ENCODE measurements around the gene ESD.
"Not testable (repeated sequence)": the region's sequence is repeated elsewhere in the genome, so short reads cannot be mapped to it uniquely, and the experiment has no call there.

ESD gene

DNA sequence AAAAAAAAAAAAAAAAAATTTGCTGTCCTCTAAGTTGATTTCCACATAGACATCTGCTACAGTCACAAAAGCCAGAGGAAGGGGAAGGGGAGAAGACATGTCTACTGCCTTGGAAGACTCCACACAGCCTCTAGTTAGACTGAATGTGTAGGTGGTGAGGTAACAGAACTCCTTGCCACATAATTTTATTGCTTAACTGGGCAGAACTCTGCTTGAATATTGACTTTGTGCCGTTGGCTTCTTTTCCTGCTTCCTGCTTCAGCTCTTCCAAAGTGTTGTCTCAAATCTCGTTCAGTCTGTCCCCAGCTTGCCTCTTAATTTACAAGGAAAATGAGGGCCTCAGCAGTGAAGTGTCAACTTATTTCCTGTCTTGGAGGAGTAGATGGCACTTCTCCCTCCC lies 37.1 kb downstream of the ESD start:
- H3K27me3 ChIP-seq (ENCODE audit: low read length): no peaks in the 10 kb centered on the region
- no peak overlapping the region for H3K27ac ChIP-seq (ENCODE audit: low read depth, low read length)
- H3K4me3 ChIP-seq (ENCODE audit: insufficient read depth, low read length, poor library complexity, severe bottlenecking): no peak overlapping the region
- no peak overlapping the region for H3K9ac ChIP-seq (ENCODE audit: low read length)
- TF ChIP-seq, protein P1, sequence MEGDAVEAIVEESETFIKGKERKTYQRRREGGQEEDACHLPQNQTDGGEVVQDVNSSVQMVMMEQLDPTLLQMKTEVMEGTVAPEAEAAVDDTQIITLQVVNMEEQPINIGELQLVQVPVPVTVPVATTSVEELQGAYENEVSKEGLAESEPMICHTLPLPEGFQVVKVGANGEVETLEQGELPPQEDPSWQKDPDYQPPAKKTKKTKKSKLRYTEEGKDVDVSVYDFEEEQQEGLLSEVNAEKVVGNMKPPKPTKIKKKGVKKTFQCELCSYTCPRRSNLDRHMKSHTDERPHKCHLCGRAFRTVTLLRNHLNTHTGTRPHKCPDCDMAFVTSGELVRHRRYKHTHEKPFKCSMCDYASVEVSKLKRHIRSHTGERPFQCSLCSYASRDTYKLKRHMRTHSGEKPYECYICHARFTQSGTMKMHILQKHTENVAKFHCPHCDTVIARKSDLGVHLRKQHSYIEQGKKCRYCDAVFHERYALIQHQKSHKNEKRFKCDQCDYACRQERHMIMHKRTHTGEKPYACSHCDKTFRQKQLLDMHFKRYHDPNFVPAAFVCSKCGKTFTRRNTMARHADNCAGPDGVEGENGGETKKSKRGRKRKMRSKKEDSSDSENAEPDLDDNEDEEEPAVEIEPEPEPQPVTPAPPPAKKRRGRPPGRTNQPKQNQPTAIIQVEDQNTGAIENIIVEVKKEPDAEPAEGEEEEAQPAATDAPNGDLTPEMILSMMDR (IDR thresholded peaks at IDR 0.05; ENCODE audit: insufficient read depth, low read length, poor library complexity, severe bottlenecking): no peak
- TF ChIP-seq EZH2phosphoT487 (conservative IDR thresholded peaks at IDR 0.05; ENCODE audit: low read length): no peak
- no peaks in the 10 kb centered on the region for H3K79me2 ChIP-seq (ENCODE audit: insufficient read depth, low read length)
- H3F3A ChIP-seq (ENCODE audit: insufficient read depth): no peaks in the 10 kb centered on the region
- no peaks in the 10 kb centered on the region for H3K36me3 ChIP-seq (ENCODE audit: low read length)
- H3K9me3 ChIP-seq (ENCODE audit: insufficient read depth, low read length): no peaks in the 10 kb centered on the region
- no peaks in the 10 kb centered on the region for H4K20me1 ChIP-seq (ENCODE audit: low read depth, low read length)
- H3K4me2 ChIP-seq (ENCODE audit: low read depth, low read length, poor library complexity, severe bottlenecking): no peak overlapping the region
- no peaks in the 10 kb centered on the region for H3K9me2 ChIP-seq (replicated peaks; ENCODE audit: insufficient read depth, low read length)
- no peak overlapping the region for H2AFZ ChIP-seq (ENCODE audit: low read depth, low read length, severe bottlenecking)

- H3K9me2 ChIP-seq (replicated peaks; ENCODE audit: insufficient read depth, low read length): no peaks in the 10 kb centered on the region
- H2AFZ ChIP-seq (ENCODE audit: low read depth, low read length, severe bottlenecking): no peak overlapping the region
- TF ChIP-seq, protein P1 (IDR thresholded peaks at IDR 0.05; ENCODE audit: insufficient read depth, low read length, poor library complexity, severe bottlenecking): no peak
- no peak for TF ChIP-seq EZH2phosphoT487 (conservative IDR thresholded peaks at IDR 0.05; ENCODE audit: low read length)
- no peaks in the 10 kb centered on the region for H3K79me2 ChIP-seq (ENCODE audit: insufficient read depth, low read length)
- no peak overlapping the region for H3K4me2 ChIP-seq (ENCODE audit: low read depth, low read length, poor library complexity, severe bottlenecking)
- no peak overlapping the region for H3K9ac ChIP-seq (ENCODE audit: low read length)
- H3K27ac ChIP-seq (ENCODE audit: low read depth, low read length): no peak overlapping the region
- no peak overlapping the region for H3K4me3 ChIP-seq (ENCODE audit: insufficient read depth, low read length, poor library complexity, severe bottlenecking)
- no peaks in the 10 kb centered on the region for H3K27me3 ChIP-seq (ENCODE audit: low read length)
- no peaks in the 10 kb centered on the region for H3K9me3 ChIP-seq (ENCODE audit: insufficient read depth, low read length)
- no peaks in the 10 kb centered on the region for H3K36me3 ChIP-seq (ENCODE audit: low read length)
- no peaks in the 10 kb centered on the region for H4K20me1 ChIP-seq (ENCODE audit: low read depth, low read length)
- H3F3A ChIP-seq (ENCODE audit: insufficient read depth): no peaks in the 10 kb centered on the region
These were observed 39.3 kb downstream of the ESD start for GRCh38 chr13:46757640-46758039.

- Histone ChIP-seq H4K20me1 (ENCODE audit: low read depth, low read length) (no peaks in the 10 kb centered on the region), H3K36me3 (ENCODE audit: low read length) (no peaks in the 10 kb centered on the region), H3K4me2 (ENCODE audit: low read depth, low read length, poor library complexity, severe bottlenecking) (no peak overlapping the region), H3F3A (ENCODE audit: insufficient read depth) (no peaks in the 10 kb centered on the region), H3K9me3 (ENCODE audit: insufficient read depth, low read length) (no peaks in the 10 kb centered on the region), H3K9me2 (replicated peaks; ENCODE audit: insufficient read depth, low read length) (no peaks in the 10 kb centered on the region), H2AFZ (ENCODE audit: low read depth, low read length, severe bottlenecking) (no peak overlapping the region), H3K27me3 (ENCODE audit: low read length) (no peaks in the 10 kb centered on the region), H3K4me3 (ENCODE audit: insufficient read depth, low read length, poor library complexity, severe bottlenecking) (no peak overlapping the region), H3K9ac (ENCODE audit: low read length) (no peak overlapping the region), H3K79me2 (ENCODE audit: insufficient read depth, low read length) (no peaks in the 10 kb centered on the region), H3K27ac (ENCODE audit: low read depth, low read length) (no peak overlapping the region)
- TF ChIP-seq, protein P1 (IDR thresholded peaks at IDR 0.05; ENCODE audit: insufficient read depth, low read length, poor library complexity, severe bottlenecking): no peak
- no peak for TF ChIP-seq EZH2phosphoT487 (conservative IDR thresholded peaks at IDR 0.05; ENCODE audit: low read length)
These were observed 40.0 kb downstream of the ESD start for GRCh38 chr13:46756977-46757376.

DNA sequence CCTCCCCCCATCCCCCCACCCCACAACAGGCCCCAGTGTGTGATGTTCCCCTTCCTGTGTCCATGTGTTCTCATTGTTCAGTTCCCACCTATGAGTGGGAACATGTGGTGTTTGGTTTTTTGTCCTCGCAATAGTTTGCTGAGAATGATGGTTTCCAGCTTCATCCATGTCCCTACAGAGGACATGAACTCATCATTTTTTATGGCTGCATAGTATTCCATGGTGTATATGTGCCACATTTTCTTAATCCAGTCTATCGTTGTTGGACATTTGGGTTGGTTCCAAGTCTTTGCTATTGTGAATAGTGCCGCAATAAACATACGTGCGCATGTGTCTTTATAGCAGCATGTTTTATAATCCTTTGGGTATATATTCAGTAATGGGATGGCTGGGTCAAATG lies 41.5 kb downstream of the ESD start:
- H3K9me2 ChIP-seq (replicated peaks; ENCODE audit: insufficient read depth, low read length): not testable (repeated sequence)

More for the DNA sequence above, 41.5 kb downstream of the ESD start:
- H4K20me1 ChIP-seq (ENCODE audit: low read depth, low read length); H3K27me3 ChIP-seq (ENCODE audit: low read length); H2AFZ ChIP-seq (ENCODE audit: low read depth, low read length, severe bottlenecking); H3K9ac ChIP-seq (ENCODE audit: low read length); H3K4me2 ChIP-seq (ENCODE audit: low read depth, low read length, poor library complexity, severe bottlenecking); H3K36me3 ChIP-seq (ENCODE audit: low read length); H3K9me3 ChIP-seq (ENCODE audit: insufficient read depth, low read length); H3K27ac ChIP-seq (ENCODE audit: low read depth, low read length); H3K4me3 ChIP-seq (ENCODE audit: insufficient read depth, low read length, poor library complexity, severe bottlenecking); H3F3A ChIP-seq (ENCODE audit: insufficient read depth); H3K79me2 ChIP-seq (ENCODE audit: insufficient read depth, low read length): not testable (repeated sequence)

Measured in SU-DHL-6 (cell line).